Activated CD4-positive, alpha-beta T cell treated with anti-CD3 and anti-CD28 coated beads, Interleukin-2, amount 10 ng/mL, durations not matched to agents 7 days and 5 days (primary cell): Measurements from ENCODE around the gene CFD. TPM values are rescaled to one million over a fixed set of nuclear protein-coding genes. Genes with fewer than 3 reads are reported as not detected.
A peak's percentile ranks its signal among the peaks of the same experiment; 100 is the strongest.

Experiments
- CTCF ChIA-PET: fragments of 350-600 bp; sonication (Branson Sonifier 250); formaldehyde crosslinking; loops from one replicate; lab custom pipeline; 2021; ENCODE audit warnings: antibody characterized with exemption; lab: Charles Lee
- POLR2A ChIA-PET: fragments of 350-600 bp; sonication (Branson Sonifier 250); formaldehyde crosslinking; loops from one replicate; lab custom pipeline; 2021; ENCODE audit warnings: antibody characterized with exemption; lab: Charles Lee
- DNase-seq: peaks from one replicate; pipeline ENCODE4 v3.0.0-alpha.2; 2020
- H3K27ac Mint-ChIP-seq: one replicate; pipeline ENCODE4 v1.8.0; 2021; ENCODE audit warnings: mild to moderate bottlenecking, moderate library complexity, mixed read lengths
- H3K27me3 Mint-ChIP-seq: one replicate; pipeline ENCODE4 v1.8.0; 2021; ENCODE audit warnings: mixed read lengths
- H3K36me3 Mint-ChIP-seq: one replicate; pipeline ENCODE4 v1.8.0; 2021; ENCODE audit warnings: low read depth, mixed read lengths
- H3K4me1 Mint-ChIP-seq: one replicate; pipeline ENCODE4 v1.8.0; 2021; ENCODE audit warnings: mixed read lengths
- H3K4me3 Mint-ChIP-seq: one replicate; pipeline ENCODE4 v1.8.0; 2021; ENCODE audit warnings: mild to moderate bottlenecking, moderate library complexity, mixed read lengths
- H3K9me3 Mint-ChIP-seq: one replicate; pipeline ENCODE4 v1.8.0; 2021; ENCODE audit warnings: mixed read lengths
- total RNA-seq, 2 experiments: library from RNA; stranded (reverse); gene quantifications; one replicate each; pipeline ENCODE4 v1.2.3, GENCODE V29; 2021

CFD gene
- 1 to 10 TPM; 1.5 to 1.6 TPM for total RNA-seq

- no peaks in the 10 kb centered on the region for H3K36me3 Mint-ChIP-seq
- H3K27me3 Mint-ChIP-seq, result peaks cover 14% of the 10 kb centered on the region
- CTCF ChIA-PET, result interaction anchor here (1.4 kb wide), 1 partner anchor 16 kb away, joined by 5 read pairs; no protein-coding TSS in a partner anchor
- peak within 1 kb of the TSS; percentile 32 for H3K4me3 Mint-ChIP-seq
- H3K27ac Mint-ChIP-seq, result no peak within 1 kb of the TSS
- no peaks in the 10 kb centered on the region for H3K9me3 Mint-ChIP-seq
- DNase-seq, result no peak
- POLR2A ChIA-PET, result no interaction called here
- peaks cover 21% of the 10 kb centered on the region for H3K4me1 Mint-ChIP-seq
Measured at GRCh38 chr19:858868-859843, at the start of gene CFD. TSS of gene CFD (plus strand) at chr19:859664. CDS start at chr19:859690, 26 bp downstream.

- no peak for DNase-seq
- H3K4me3 Mint-ChIP-seq, result no peak overlapping the region
- peaks cover 52% of the 10 kb centered on the region for H3K36me3 Mint-ChIP-seq
- ChIA-PET POLR2A (no interaction called here), CTCF (interaction anchor here (0.6 to 0.7 kb wide), 2 partner anchors 21 to 238 kb away, joined by 4 to 5 read pairs; no protein-coding TSS in a partner anchor)
- H3K4me1 Mint-ChIP-seq, result peaks cover 4% of the 10 kb centered on the region
- H3K27me3 Mint-ChIP-seq, result no peaks in the 10 kb centered on the region
- no peak overlapping the region for H3K27ac Mint-ChIP-seq
- H3K9me3 Mint-ChIP-seq, result no peaks in the 10 kb centered on the region
Measured at GRCh38 chr19:810077-810855, 49.2 kb upstream of the CFD start.

- H3K4me3 Mint-ChIP-seq, result no peak overlapping the region
- no peaks in the 10 kb centered on the region for H3K27me3 Mint-ChIP-seq
- ChIA-PET CTCF (interaction anchor here (0.7 to 1.1 kb wide), 2 partner anchors 9 to 22 kb away, joined by 3 to 5 read pairs; no protein-coding TSS in a partner anchor), POLR2A (no interaction called here)
- no peak for DNase-seq
- peaks cover 55% of the 10 kb centered on the region for H3K36me3 Mint-ChIP-seq
- H3K4me1 Mint-ChIP-seq, result peaks cover 4% of the 10 kb centered on the region
- peaks cover 2% of the 10 kb centered on the region for H3K9me3 Mint-ChIP-seq
- H3K27ac Mint-ChIP-seq, result no peak overlapping the region
Measured at GRCh38 chr19:810883-811489, 48.5 kb upstream of the CFD start.

- no peak overlapping the region for H3K27ac Mint-ChIP-seq
- DNase-seq, result no peak
- ChIA-PET POLR2A (no interaction called here), CTCF (interaction anchor here (1.1 kb wide), 1 partner anchor 10 kb away, joined by 3 read pairs; no protein-coding TSS in a partner anchor)
- no peaks in the 10 kb centered on the region for H3K27me3 Mint-ChIP-seq
- H3K4me3 Mint-ChIP-seq, result no peak overlapping the region
- peaks cover 4% of the 10 kb centered on the region for H3K4me1 Mint-ChIP-seq
- H3K9me3 Mint-ChIP-seq, result peaks cover 8% of the 10 kb centered on the region
- H3K36me3 Mint-ChIP-seq, result peaks cover 60% of the 10 kb centered on the region
Measured at GRCh38 chr19:811506-812048, 47.9 kb upstream of the CFD start.

GRCh38 chr19:812049-812746, 47.3 kb upstream of the CFD start:
- no peak for DNase-seq
- Mint-ChIP-seq H3K4me1 (peaks cover 3% of the 10 kb centered on the region), H3K4me3 (no peak overlapping the region), H3K36me3 (peaks cover 58% of the 10 kb centered on the region), H3K27ac (no peak overlapping the region), H3K9me3 (peaks cover 8% of the 10 kb centered on the region), H3K27me3 (no peaks in the 10 kb centered on the region)
- POLR2A ChIA-PET, result no interaction called here
- CTCF ChIA-PET, result no interaction called here

GRCh38 chr19:812747-813218, 46.7 kb upstream of the CFD start:
- Mint-ChIP-seq H3K27me3 (no peaks in the 10 kb centered on the region), H3K4me3 (no peak overlapping the region), H3K36me3 (peaks cover 53% of the 10 kb centered on the region), H3K27ac (no peak overlapping the region), H3K9me3 (peaks cover 8% of the 10 kb centered on the region), H3K4me1 (no peaks in the 10 kb centered on the region)
- POLR2A ChIA-PET, result no interaction called here
- CTCF ChIA-PET, result no interaction called here
- DNase-seq, result no peak

GRCh38 chr19:813219-814151, 46.0 kb upstream of the CFD start:
- no peak overlapping the region for H3K4me3 Mint-ChIP-seq
- H3K36me3 Mint-ChIP-seq, result peaks cover 48% of the 10 kb centered on the region
- no peaks in the 10 kb centered on the region for H3K4me1 Mint-ChIP-seq
- no peaks in the 10 kb centered on the region for H3K27me3 Mint-ChIP-seq
- DNase-seq, result no peak
- ChIA-PET CTCF (no interaction called here), POLR2A (no interaction called here)
- H3K9me3 Mint-ChIP-seq, result peaks cover 8% of the 10 kb centered on the region
- no peak overlapping the region for H3K27ac Mint-ChIP-seq

- CTCF ChIA-PET, result no interaction called here
- peaks cover 44% of the 10 kb centered on the region for H3K36me3 Mint-ChIP-seq
- H3K27ac Mint-ChIP-seq, result no peak overlapping the region
- DNase-seq, result no peak
- H3K4me1 Mint-ChIP-seq, result no peaks in the 10 kb centered on the region
- H3K27me3 Mint-ChIP-seq, result no peaks in the 10 kb centered on the region
- H3K9me3 Mint-ChIP-seq, result peaks cover 8% of the 10 kb centered on the region
- no peak overlapping the region for H3K4me3 Mint-ChIP-seq
- POLR2A ChIA-PET, result no interaction called here
Measured at GRCh38 chr19:814152-815078, 45.0 kb upstream of the CFD start.

- peaks cover 8% of the 10 kb centered on the region for H3K9me3 Mint-ChIP-seq
- no peak overlapping the region for H3K4me3 Mint-ChIP-seq
- peaks cover 36% of the 10 kb centered on the region for H3K36me3 Mint-ChIP-seq
- no peak overlapping the region for H3K27ac Mint-ChIP-seq
- no peaks in the 10 kb centered on the region for H3K4me1 Mint-ChIP-seq
- ChIA-PET POLR2A (no interaction called here), CTCF (no interaction called here)
- H3K27me3 Mint-ChIP-seq, result peaks cover 2% of the 10 kb centered on the region
- DNase-seq, result no peak
Measured at GRCh38 chr19:815079-815774, 44.2 kb upstream of the CFD start.
